NCI-H774 (cell line): ENCODE results near the gene MAP4.
"Not testable (repeated sequence)": the region's sequence is repeated elsewhere in the genome, so short reads cannot be mapped to it uniquely, and the experiment has no call there.

Source experiments
- DNase-seq: peaks from one replicate; lab custom pipeline; 2025; lab: John Stamatoyannopoulos, UW

Gene MAP4

DNA sequence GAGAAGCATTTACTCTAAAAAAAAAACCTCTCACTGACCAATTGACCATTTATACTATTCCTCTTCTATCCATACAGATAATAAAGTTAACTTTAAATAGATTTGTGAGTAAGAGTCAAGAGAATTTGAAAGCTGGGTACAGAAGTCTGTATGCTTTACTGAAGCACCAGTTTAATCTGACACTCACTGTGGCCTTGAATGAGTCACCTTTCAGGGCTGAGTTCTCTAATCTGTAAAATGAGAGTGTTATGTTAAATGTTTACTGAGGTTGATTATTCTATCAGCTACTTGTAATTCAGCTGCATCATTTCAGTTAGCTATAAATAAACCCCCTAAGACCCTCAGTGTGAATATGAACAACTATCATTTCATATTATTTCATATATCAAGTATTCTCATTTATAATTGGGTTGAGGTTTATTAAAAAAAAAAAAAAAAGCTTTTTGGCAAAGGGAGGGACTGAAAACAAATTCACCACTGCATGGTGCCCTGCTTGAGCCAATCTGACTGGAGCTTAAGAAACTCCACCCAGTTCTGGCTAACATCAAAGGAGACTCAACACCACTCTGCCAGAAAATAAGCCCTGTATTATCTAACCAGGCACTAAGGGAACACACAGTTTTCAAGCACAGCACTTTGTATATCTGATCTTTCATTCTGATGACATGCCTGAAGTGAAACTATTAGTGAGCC, 2.8 kb downstream of the MAP4 start:
- no peak for DNase-seq

DNA sequence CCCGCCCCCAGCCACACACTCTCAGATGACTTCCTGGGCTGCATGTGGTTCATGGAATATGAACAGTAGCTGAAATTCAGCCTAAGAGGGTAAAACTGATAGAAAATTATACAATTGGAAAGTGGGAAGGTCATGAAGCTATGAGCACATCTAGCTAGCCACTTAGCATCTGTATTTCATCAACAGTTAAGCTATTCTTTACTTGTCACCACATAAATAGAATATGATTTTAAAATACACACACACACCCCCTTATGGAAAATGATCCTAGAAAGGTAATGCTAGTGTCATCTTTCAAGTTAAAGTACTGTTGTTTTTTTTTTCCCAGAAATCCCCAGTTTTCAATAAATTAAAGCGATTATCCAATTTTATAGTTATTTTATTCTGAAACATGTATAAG, 3.6 kb downstream of the MAP4 start:
- no peak for DNase-seq

DNA sequence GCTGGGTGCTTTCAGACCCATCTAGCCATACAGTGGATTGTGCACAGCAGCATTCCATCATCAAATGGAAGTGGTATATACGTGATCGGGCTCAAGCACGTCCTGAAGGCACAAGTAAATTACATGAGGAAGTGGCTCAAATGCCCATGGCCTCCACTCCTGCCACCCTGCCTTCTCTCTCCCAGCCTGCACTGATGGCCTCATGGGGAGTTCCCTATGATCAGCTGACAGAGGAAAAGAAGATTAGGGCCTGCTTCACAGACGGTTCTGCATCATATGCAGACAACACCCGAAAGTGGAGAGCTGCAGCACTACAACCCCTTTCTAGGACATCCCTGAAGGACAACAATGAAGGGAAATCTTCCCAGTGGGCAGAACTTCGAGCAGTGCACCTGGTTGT, 8.2 kb downstream of the MAP4 start:
- DNase-seq = not testable (repeated sequence)

DNA sequence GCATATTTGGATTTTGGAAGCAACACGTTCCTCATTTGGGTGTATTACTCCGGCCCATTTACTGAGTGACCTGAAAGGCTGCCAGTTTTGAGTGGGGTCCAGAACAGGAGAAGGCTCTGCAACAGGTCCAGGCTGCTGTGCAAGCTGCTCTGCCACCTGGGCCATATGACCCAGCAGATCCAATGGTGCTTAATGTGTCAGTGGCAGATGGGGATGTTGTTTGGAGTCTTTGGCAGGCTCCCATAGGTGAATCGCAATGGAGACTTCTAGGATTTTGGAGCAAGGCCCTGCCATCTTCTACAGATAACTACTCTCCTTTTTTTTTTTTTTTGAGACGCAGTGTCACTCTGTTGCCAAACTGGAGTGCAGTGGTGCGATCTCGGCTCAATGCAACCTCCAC, 8.9 kb downstream of the MAP4 start:
- DNase-seq = not testable (repeated sequence)

DNA sequence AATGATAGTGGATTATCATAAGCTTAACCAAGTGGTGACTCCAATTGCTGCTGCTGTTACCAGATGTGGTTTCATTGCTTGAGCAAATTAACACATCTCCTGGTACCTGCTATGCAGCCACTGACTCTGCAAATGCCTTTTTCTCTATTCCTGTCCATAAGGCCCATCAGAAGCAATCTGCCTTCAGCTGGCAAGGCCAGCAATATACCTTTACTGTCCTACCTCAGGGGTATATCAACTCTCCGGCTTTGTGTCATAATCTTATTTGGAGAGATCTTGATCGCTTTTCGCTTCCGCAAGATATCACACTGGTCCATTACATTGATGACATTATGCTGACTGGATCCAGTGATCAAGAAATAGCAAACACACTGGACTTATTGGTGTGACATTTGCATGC, 9.4 kb downstream of the MAP4 start:
- not testable (repeated sequence) for DNase-seq

DNA sequence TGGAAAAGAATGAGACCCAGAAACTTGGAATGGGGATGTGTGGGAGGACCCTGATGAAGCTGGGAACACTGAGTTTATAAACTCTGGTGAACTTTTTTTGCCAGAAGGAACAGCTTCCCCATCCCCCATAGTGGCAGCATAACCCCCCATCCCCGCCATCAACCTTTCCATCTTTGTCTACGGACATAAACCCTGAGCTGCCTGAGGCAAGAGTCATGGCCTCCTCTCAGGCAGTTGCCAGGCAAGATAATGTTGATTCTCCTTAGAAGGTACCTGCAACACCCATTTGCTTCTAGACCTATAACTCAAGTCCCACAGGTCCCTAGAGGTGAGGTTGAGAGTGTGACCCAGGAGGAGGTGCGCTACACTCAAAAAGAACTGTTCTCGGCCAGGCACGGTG, 11.5 kb downstream of the MAP4 start:
- DNase-seq = no peak

DNA sequence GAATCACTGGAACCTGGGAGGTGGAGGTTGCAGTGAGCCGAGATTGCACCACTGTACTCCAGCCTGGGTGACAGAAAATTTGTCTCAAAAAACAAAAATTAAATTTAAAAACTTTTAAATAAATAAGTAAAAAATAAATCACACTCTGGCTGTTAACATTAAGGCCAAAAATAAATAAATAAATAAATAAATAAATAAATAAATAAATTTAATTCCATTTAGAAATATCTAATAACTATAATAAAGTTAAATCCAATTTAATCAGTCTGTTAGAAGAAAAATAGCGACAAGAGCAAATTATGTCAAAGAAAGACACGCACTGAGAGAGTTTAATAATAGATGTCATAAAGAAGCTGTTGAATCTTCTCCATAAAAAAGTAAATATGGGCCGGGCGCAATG, 13.4 kb downstream of the MAP4 start:
- DNase-seq = no peak

DNA sequence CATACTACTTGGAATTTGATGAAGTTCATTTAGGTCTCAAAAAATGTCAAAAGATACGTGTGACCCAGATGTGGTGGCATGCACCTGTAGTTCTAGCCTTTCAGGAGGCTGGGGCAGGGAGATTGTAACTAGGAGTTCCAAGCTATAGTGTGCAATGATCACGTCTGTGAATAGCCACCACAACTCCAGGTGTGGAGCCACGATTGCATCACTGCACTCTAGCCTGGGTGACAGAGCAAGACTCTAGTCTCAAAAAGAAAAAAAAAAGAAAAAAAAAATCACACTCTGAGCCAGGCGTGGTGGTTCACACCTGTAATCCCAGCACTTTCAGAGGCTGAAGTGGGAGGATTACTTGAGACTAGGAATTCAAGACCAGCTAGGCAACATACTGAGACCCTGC, 14.2 kb downstream of the MAP4 start:
- no peak for DNase-seq

DNA sequence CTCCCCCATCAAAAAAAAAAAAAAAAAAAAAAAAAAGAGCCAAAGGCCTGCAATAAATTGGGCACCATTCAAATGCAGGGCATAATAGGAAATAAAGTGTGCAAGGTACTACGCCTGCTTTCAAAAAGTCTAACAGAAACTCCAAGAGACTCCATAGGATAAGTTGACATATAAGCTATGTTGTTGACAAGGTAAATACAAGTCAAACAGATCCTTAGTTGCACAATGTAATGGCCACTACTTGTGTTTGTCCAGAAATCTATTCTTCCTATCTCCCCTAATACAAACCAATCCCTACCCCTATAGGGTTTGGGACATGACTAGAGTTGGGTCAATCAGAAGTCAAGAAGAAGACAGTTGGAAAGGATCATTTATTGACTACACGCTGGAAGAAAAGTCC, 16.0 kb downstream of the MAP4 start:
- no peak for DNase-seq

DNA sequence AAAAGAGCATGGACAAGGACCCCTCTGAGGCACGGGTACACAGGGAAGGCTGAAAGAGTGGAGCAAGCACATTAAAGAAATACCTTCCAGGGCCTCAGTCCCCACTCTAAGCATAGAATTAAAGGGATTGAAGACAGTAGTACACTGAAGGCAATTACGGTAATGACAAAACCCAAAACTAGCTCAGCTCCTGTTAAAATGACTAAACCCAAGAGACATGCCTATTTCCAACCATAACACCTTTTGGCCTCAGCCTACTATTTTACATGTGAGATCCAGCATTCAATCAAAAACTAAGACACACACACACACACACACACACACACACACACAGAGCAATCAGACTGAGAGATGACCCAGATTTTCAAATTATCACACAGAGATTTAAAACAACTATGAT, 19.8 kb downstream of the MAP4 start:
- DNase-seq = no peak

DNA sequence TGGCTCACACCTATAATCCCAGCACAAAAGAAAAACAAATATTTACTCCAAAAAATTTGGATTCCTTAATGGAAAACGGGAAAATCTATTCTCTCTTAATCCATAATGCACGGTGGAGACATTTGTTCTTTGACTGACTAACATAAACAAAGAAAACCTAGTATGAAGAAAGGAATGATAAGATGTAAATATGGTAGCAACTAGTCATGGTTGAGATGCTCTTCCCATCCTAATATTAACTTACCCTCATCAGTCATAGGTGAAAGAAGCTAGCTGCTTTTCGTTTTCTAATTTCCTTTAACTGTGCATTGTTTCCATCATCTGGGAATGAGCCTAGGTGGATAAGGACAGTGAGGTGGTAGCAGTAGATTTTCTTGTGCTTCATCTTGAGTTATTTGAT, 22.0 kb downstream of the MAP4 start:
- DNase-seq = no peak

DNA sequence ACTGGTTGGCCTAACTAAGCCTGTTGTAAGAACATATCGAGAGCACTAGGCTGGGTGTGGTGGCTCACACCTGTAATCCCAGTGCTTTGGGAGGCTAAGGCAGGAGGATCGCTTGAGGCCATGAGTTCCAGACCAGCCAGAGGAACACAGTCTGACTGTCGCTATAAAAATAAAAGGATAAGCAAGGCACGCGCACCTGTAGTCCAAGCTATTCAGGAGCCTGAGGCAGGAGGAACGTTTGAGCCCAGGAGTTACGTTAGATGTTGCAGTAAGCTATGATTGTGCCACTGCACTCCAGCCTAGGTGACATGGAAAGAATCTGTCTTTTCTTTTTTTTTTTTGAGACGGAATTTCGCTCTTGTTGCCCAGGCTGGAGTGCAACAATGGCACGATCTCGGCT, 24.9 kb downstream of the MAP4 start:
- DNase-seq = no peak

DNA sequence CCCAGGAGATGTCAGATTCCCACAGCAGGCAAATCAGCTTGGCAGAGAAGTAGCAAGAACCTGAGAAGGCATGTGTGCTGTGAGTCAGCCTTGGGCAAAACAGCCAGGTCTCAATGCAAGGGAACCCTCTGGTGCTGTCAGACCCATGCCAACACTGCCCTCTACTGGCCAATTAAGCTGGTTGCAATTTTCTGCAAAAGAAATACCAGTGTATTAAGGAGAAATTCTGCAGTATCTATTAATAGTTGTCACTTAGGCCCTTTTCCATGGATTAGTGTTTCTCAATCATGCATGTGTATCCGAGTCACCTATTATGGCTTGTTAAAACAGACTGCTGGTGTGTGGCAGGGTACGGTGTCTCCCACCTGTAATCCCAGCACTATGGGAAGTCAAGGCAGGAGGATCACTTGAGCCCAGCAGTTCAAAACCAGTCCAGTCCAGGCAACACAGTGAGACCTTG, 26.2 kb downstream of the MAP4 start:
- DNase-seq = peak; percentile 29

DNA sequence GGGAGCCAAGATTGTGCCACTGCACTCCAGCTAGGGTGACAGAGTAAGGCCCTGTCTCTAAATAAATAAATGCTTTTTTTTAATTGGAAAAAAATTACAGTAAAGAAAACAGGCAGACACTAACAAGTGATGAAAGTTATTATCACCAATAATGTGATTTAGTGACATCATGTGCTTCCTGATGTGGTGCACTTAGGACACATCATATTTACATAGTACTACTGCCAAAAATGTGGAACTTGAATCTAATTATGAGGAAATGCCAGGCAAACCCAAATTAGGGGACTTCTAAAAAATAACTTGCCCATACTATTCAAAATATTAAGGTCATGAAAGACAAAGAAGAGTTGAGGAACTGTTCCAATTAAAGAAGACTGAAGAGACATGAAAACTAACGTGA, 30.8 kb downstream of the MAP4 start:
- DNase-seq = no peak

DNA sequence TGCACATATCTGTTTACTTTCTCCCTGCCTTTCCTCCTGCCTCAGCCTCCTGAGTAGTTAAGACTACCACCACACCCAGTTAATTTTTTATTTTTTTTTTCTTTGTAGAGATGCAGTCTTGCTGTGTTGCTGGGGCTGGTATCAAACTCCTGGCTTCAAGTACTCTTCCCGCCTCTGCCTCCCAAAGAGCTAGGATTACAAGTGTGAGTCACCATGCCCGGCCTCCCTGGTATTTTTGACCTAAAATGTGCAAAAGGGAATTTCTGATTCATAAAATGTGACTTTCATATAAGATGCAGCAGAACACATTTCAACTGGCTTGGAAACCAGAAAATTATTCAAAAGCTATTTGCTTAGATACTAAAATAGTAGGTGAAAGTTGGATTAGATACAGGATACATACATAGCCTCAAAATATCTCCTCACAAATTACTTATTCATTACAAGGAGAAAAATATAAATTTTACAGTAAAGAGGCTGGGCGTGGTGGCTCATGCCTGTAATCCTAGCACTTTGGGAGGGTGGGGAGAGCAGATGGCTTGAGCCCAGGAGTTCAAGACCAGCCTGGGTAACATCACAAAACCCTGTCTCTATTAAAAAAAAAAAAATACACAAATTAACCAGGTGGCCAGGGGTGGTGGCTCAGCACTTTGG, 32.0 kb downstream of the MAP4 start:
- no peak for DNase-seq

DNA sequence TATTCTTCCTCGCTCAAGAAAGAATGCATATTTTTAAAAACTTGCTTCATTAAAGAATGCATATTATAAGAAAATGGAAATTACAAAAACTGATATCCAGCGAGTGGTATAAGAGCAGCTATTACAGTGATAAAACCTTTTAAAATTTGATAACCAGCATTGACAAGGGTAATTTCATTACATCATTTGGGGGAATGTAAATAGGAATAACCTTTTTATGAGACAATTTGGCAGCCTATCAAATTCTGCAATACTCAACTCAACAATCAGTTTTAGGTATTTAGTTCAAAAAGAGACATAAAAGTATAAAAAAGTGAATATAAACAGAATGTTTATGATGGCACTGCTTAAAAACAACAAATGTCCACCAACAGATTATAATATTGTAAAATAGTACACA, 35.4 kb downstream of the MAP4 start:
- DNase-seq = no peak

DNA sequence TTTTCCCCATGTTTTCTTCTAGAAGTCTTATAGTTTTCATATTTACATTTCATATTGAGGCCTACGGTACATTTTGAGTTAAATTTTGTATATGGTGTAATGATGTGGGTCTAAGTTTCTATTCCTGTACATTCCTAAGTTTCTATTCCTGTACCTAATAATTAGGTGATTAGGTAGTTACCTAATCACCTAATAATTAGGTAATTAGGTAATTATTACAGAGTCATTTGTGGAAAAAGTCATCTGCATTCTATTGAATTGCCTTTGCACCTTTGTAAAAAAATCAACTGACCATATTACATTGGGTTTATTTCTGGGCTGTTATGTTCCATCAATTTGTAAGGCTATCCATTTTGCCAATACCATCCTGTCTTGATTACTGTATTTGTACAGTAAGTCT, 37.1 kb downstream of the MAP4 start:
- no peak for DNase-seq

DNA sequence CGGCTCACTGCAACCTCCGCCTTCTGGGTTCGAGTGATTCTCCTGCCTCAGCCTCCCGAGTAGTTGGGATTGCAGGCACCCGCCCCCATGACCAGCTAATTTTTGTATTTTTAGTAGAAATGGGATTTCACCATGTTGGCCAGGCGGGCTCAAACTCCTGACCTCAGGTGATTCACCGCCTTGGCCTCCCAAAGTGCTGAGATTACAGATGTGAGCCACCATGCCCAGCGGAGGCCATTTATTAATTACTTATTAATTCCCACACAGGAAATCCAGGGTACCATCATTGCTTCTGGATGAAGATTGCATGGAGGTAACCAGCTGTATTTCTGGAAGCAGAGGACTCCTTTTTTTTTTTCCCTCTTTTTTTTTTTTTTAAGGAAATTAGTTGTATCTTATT, 37.8 kb downstream of the MAP4 start:
- no peak for DNase-seq

DNA sequence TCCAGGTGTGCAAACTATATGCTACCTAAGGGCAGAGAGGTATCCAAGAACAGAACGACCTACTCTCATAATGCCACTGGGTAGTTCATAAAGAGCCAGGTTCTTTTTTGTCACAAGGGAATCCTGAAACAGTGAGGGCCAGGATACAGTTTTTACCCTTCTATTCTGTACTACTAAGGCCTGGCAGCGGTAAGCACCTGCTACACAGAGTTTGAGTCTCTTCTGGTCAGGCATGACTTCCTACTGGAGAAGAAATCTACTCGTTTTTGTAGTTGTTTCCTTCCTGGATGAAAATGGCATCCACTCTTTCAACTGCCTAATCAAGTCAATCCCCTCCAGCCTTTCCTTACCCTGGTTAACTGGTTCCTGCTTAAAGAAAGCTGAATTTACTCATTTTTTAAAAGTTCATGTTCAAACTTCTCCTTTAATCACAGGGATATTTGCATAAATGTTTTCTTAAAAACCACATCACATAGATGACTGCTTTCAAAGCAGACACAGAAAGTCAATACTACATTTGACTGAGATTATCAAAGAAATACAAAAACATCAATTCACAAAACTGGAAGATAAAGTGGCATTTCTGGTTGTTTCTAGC, 40.0 kb downstream of the MAP4 start:
- DNase-seq = no peak

DNA sequence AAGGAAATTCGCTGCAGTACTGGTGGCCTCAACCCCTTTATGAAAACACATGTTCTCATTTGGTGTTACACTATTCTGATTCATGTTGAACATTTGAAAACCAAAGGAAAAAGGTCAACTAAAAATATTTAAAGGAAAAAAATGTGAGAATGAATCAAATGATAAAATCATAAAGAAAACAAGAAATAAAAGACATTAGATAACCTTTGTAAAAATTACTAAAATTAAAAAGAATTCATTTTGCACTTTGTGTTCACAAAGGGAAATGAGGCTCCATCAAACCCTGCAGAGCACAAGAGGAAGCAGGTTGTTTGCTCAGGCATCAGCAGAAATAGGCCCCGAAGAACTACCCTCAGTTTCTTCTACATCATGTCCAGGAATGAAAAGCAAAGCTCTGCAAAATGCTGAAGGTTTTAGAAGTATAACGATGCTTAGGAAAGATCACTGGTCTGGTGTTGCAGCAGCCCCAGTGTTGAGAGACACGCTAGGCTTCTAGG, 41.2 kb downstream of the MAP4 start:
- no peak for DNase-seq

DNA sequence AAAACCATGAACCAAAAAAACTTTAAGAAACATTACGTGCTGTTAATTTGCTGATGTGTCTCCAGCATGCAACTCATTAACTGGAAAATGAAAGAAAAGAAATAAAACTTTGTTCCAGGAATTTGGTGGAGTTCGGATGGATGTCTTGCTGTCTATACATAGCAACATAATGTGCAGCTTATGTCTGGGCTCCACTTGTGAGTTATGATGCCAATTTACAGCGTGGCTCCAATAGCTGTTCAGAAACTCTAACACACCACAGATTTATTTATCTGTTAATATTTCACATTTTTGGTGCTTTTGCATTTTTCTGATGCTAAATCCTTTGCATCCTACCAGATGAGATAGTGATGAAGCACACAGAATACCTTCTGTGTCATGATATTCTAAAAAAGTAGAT, 45.1 kb downstream of the MAP4 start:
- no peak for DNase-seq

DNA sequence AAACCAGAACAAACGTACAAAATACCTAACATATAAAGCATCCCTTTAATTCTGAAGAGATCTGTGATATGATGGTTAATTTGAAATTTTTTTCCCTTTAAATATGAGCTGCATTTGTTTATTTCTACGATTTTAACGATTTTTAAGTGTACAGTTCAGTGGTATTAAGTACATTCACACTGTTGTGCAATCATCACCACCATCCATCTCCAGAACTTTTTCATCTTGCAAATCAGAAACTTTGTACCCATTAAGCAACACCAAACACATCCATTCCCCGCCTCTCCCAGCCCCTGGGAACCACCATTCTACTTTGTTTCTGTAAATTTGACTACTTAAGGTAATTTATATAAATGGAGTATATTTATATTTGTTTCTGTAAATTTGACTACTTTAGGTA, 51.5 kb downstream of the MAP4 start:
- no peak for DNase-seq

DNA sequence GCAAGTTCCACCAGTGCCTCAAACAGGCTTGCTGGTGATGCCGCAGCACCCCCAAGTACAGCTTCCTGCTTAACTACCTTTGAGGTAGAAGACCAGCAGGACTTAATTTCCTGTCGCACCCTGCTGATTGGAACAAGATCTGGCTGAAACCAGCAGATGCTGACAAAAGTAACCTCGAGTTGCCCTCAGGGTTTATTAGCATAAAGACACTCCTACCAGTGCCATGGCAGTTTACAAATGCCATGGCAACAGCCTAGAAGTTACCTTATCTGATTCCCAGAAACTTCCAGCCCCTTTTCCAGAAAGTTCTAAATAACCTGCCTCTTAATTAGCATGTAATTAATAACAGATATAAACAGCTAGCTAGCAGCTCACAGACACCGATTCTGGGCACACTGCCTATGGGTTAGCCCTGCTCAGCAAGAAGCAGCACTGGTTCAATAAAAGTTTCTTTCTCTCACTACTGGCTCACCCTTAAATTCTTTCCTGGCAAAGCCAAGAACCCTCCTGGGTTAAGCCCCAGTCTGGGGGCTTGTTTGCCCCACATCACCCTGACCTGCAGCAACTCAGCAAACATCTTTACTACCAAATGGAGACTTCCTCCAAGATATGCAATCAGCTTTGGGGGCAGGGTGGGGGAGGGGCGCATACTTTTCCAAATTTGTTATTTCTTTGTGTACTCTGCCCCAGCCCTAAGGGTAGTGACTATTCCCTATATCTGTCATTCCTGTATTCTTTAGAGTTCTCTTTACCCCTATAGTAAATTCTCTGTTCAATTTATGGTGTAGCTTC, 54.2 kb downstream of the MAP4 start:
- no peak for DNase-seq
